Spleen (tissue), 11 donors: ENCODE data around the gene RIIAD1. TPM values are rescaled to one million over a fixed set of nuclear protein-coding genes. Genes with fewer than 3 reads are reported as not detected.

Source experiments
- DNase-seq: peaks from one replicate; pipeline ENCODE4 v3.0.0-alpha.2; 2020
- H3K27ac ChIP-seq, 8 donors: fragments of 200-600 bp; sonication (generic) in 7 of 8; 1 replicate in 4 of 8; 2 replicates in 4 of 8; pipeline versions ENCODE4 v1.5.0 to v1.8.0; 2016 to 2021; ENCODE audit warnings: inconsistent platforms in 4 of 8, mild to moderate bottlenecking in 4 of 8, moderate library complexity in 1 of 8
- H3K27me3 ChIP-seq, 7 donors: fragments of 200-600 bp; sonication (generic) in 6 of 7; replicated peaks in 1 of 7; 1 replicate in 4 of 7; 2 replicates in 3 of 7; pipeline versions ENCODE4 v1.5.0 to v1.8.0; 2016 to 2021; ENCODE audit warnings: inconsistent platforms in 3 of 7, mild to moderate bottlenecking in 1 of 7
- H3K36me3 ChIP-seq, 6 donors: fragments of 200-600 bp; sonication (generic) in 5 of 6; 1 replicate in 4 of 6; 2 replicates in 2 of 6; pipeline versions ENCODE4 v1.5.0 to v1.8.0; 2016 to 2021; ENCODE audit warnings: inconsistent platforms in 2 of 6
- H3K4me1 ChIP-seq, 6 donors: fragments of 200-600 bp; sonication (generic) in 5 of 6; 1 replicate in 3 of 6; 2 replicates in 3 of 6; pipeline versions ENCODE4 v1.5.0 to v1.8.0; 2016 to 2021; ENCODE audit warnings: inconsistent platforms in 3 of 6
- H3K4me3 ChIP-seq, 8 donors: fragments of 200-600 bp; sonication (generic) in 7 of 8; 1 replicate in 4 of 8; 2 replicates in 4 of 8; pipeline versions ENCODE4 v1.5.0 to v1.8.0; 2016 to 2021; ENCODE audit warnings: inconsistent platforms in 4 of 8, mild to moderate bottlenecking in 4 of 8, moderate library complexity in 2 of 8
- H3K9me3 ChIP-seq, 8 donors: fragments of 200-600 bp; sonication (generic) in 7 of 8; 1 replicate in 4 of 8; 2 replicates in 4 of 8; pipeline versions ENCODE4 v1.5.0 to v1.8.0; 2016 to 2021; ENCODE audit warnings: inconsistent platforms in 4 of 8
- POLR2A ChIP-seq, 3 donors: fragments of 450-650 bp; IDR thresholded peaks; one replicate each; pipeline ENCODE4 v1.5.1; 2017; ENCODE audit warnings: antibody characterized with exemption in 3 of 3, mild to moderate bottlenecking in 1 of 3
- POLR2AphosphoS5 ChIP-seq, 3 donors: sonication (generic); formaldehyde crosslinking; IDR thresholded peaks; one replicate each; pipeline ENCODE4 v1.5.1; 2017; ENCODE audit warnings: antibody characterized with exemption in 3 of 3
- WGBS, 5 donors: extraction: QIAGEN DNeasy Blood & Tissue Kit in 3 of 5; methylation state at CpG; one replicate each; pipeline versions ENCODE4 v1.1.5 to v1.1.7; 2013 to 2018; 5-methylcytosine and 5-hydroxymethylcytosine counted together
- intact Hi-C: fragments of 100-400 bp; cut with DNase I; formaldehyde crosslinking; loops from one replicate; pipeline ENCODE4 v1.15.0; 2023; ENCODE audit warnings: low total_unique reads
- polyA plus RNA-seq, 3 donors: library from polyadenylated mRNA; stranded (reverse); fragments of 200-250 nt; gene quantifications; one replicate each; pipeline ENCODE4 v1.2.1, GENCODE V29; 2013
- total RNA-seq, 7 donors: library from RNA; depleted of rRNA in 3 of 7; stranded (reverse); fragments of >200 nt in 3 of 7; fragmentation: NEBNext Ultra II Directional in 4 of 7; extraction: Animal tissue kit (Norgen Biotek cat#: 25700) in 4 of 7; gene quantifications; one replicate each; pipeline versions ENCODE4 v1.1.0 to v1.2.1, GENCODE V29; 2016 to 2021
- TF ChIP-seq, protein P1 (sequence below), 11 experiments: fragments of 200-600 bp in 7 of 11; fragments of 450-650 bp in 4 of 11; sonication (generic) in 4 of 11; IDR thresholded peaks in 8 of 11; conservative IDR thresholded peaks in 3 of 11; 1 replicate in 7 of 11; 2 replicates in 4 of 11; pipeline versions ENCODE4 v1.4.0 to v1.8.0; 2016 to 2021; ENCODE audit warnings: antibody characterized with exemption in 11 of 11, inconsistent platforms in 4 of 11, mild to moderate bottlenecking in 1 of 11
- donor health status: healthy with polysubstance abuse.
- donor health status: DM: no; HTN: no; CAD: no; lungs with moderate emphysema.
- donor health status: DM: no; HTN: no; CAD: no.
- donor health status: Bipolar disorder and iron deficiency.
- donor health status: healthy.
- donor health status: DM: no; HTN: no; CAD: no.
- donor health status: DM: yes; HTN: yes; CAD: no.

The RIIAD1 gene
- total and polyA plus RNA-seq, 10 donors: 0.34 TPM; not detected in 9

DNA sequence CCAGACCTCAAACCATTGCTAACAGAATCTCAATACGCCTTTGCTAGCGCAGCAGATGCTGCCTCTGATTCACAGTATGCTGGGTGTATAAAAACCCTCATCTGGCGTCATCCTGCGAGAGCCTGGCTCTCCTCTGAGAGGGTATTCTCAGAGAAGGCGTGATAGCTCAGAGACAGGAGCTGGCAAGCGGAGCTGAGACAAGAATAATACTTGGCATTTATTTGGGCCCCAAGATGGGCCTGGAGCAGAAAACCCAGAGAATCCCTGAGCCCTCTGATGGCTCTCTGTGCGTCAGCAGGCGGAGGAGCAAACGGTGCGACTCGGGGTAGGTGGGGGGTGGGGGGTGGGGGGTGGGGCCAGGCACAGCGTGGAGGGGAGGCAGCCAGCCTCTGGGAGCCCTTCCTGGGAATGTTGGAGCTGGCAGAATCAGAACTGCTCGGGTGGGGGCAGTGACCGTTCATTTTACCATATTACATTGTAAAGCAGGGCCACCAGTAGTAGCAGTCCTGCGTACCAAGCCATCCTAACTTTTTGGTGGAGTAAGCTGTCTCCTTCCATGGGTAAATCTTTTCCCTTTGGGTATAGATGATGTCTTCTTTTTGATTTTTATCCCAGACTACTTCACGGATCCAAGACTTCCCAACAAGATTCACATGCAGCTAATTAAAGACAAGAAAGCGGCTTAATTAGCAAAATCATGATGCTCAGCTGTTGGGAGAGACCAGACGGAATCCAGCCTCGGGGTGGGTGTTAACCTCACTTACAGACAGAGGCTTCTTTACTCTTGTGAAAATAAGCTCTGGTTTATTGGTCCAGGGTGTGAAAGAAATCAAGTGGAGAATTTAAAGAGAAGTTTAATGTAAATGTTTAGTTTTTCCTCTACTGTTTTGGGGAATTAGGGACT, 7.1 kb downstream of the RIIAD1 start:
- H3K27ac ChIP-seq: no peak overlapping the region
- DNase-seq: no peak
- no peak overlapping the region for H3K4me3 ChIP-seq
- no peaks in the 10 kb centered on the region for H3K9me3 ChIP-seq
- intact Hi-C loops: no loop called here
- no peaks in the 10 kb centered on the region for H3K4me1 ChIP-seq
- no peak for TF ChIP-seq POLR2AphosphoS5 (IDR thresholded peaks at IDR 0.05)
- TF ChIP-seq, protein P1, sequence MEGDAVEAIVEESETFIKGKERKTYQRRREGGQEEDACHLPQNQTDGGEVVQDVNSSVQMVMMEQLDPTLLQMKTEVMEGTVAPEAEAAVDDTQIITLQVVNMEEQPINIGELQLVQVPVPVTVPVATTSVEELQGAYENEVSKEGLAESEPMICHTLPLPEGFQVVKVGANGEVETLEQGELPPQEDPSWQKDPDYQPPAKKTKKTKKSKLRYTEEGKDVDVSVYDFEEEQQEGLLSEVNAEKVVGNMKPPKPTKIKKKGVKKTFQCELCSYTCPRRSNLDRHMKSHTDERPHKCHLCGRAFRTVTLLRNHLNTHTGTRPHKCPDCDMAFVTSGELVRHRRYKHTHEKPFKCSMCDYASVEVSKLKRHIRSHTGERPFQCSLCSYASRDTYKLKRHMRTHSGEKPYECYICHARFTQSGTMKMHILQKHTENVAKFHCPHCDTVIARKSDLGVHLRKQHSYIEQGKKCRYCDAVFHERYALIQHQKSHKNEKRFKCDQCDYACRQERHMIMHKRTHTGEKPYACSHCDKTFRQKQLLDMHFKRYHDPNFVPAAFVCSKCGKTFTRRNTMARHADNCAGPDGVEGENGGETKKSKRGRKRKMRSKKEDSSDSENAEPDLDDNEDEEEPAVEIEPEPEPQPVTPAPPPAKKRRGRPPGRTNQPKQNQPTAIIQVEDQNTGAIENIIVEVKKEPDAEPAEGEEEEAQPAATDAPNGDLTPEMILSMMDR (IDR thresholded peaks at IDR 0.05 in 8 of 11, conservative IDR thresholded peaks at IDR 0.05 in 3 of 11): no peak
- no peak for TF ChIP-seq POLR2A (IDR thresholded peaks at IDR 0.05)
- H3K27me3 ChIP-seq: peaks cover 0 to 81% (median 15%) of the 10 kb centered on the region in 7 donors
- no peaks in the 10 kb centered on the region for H3K36me3 ChIP-seq
- 53 to 67% (median 59%) methylated on average over 19 of the region's 19 CpGs for WGBS, 5 donors

DNA sequence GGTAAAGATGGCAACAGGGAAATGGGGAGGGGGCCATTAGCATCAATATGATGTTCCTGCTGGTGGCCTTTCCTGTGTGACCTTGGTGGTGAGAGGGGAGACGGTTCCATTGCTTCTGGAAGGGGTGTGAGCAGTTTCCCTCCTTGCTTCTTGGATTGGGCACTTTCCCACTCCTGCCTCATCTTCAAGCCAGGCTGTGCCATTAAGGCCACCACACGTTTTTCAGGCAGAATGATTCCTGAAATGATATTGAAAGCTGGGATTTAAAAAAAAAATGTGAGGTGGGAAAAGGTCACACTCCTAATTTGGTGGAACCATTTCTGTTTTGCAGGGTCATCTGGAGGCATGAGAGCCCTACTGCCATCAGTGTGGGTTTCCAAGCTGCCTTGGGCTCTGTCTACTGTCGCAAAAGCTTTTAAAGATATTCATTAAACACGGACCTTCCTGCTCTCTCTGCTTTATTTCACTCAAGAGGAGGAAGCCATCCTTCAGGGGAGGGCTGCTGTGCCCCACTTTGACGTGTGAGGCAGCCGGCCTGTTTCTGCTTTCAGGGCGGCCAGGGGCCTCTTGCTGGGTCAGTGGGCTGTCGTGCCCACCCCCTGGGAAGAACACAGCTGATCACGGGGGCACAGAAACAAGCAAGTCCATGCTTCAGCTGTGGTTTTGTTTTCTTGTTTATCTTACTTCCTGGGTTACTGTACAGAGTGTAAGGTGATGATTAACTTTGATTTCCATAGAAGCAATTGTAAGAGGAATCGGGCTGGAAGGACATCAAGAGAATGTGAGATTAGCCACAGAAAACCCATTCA, 8.0 kb downstream of the RIIAD1 start:
- WGBS, 5 donors: 62 to 73% (median 63%) methylated on average over 10 of the region's 10 CpGs
- Histone ChIP-seq H3K27ac (no peak overlapping the region), H3K4me1 (no peaks in the 10 kb centered on the region), H3K27me3 (peaks cover 0 to 73% (median 10%) of the 10 kb centered on the region in 7 donors), H3K4me3 (no peak overlapping the region), H3K36me3 (no peaks in the 10 kb centered on the region), H3K9me3 (no peaks in the 10 kb centered on the region)
- TF ChIP-seq POLR2AphosphoS5 (IDR thresholded peaks at IDR 0.05) (no peak), POLR2A (IDR thresholded peaks at IDR 0.05) (no peak)
- TF ChIP-seq, protein P1 (IDR thresholded peaks at IDR 0.05 in 8 of 11, conservative IDR thresholded peaks at IDR 0.05 in 3 of 11): no peak
- DNase-seq: no peak
- intact Hi-C loops: no loop called here

DNA sequence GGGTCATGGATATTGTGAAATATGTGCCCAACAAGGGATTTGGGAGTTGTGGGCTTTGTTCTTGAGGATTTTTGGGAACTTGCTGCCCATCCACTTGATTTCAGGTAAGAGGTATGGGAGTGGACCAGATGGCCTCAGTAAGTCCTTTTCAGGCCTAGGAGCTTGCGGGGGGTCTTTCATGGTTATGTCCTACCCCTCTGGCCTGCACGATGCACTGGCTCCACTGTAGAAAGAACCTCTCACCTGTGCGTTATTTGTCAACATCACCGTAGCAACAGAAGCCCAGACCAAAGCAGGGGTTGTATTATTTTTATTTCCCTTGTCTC, 8.6 kb downstream of the RIIAD1 start:
- TF ChIP-seq POLR2A (IDR thresholded peaks at IDR 0.05): no peak
- TF ChIP-seq, protein P1 (IDR thresholded peaks at IDR 0.05 in 8 of 11, conservative IDR thresholded peaks at IDR 0.05 in 3 of 11): no peak
- no peak for TF ChIP-seq POLR2AphosphoS5 (IDR thresholded peaks at IDR 0.05)
- Histone ChIP-seq H3K4me3 (no peak overlapping the region), H3K27me3 (peaks cover 0 to 68% (median 10%) of the 10 kb centered on the region in 7 donors), H3K27ac (no peak overlapping the region), H3K36me3 (no peaks in the 10 kb centered on the region), H3K4me1 (peaks cover 0 to 2% (median 0%) of the 10 kb centered on the region in 6 donors), H3K9me3 (no peaks in the 10 kb centered on the region)
- DNase-seq: no peak
- intact Hi-C loops: loop anchor here (10.0 kb wide), 1 partner anchor 285 kb away; no protein-coding TSS in a partner anchor
- WGBS, 5 donors: 81 to 90% (median 85%) methylated on average over 4 of the region's 4 CpGs
